ENCODE data around the gene BRD1.

The BRD1 gene

DNA sequence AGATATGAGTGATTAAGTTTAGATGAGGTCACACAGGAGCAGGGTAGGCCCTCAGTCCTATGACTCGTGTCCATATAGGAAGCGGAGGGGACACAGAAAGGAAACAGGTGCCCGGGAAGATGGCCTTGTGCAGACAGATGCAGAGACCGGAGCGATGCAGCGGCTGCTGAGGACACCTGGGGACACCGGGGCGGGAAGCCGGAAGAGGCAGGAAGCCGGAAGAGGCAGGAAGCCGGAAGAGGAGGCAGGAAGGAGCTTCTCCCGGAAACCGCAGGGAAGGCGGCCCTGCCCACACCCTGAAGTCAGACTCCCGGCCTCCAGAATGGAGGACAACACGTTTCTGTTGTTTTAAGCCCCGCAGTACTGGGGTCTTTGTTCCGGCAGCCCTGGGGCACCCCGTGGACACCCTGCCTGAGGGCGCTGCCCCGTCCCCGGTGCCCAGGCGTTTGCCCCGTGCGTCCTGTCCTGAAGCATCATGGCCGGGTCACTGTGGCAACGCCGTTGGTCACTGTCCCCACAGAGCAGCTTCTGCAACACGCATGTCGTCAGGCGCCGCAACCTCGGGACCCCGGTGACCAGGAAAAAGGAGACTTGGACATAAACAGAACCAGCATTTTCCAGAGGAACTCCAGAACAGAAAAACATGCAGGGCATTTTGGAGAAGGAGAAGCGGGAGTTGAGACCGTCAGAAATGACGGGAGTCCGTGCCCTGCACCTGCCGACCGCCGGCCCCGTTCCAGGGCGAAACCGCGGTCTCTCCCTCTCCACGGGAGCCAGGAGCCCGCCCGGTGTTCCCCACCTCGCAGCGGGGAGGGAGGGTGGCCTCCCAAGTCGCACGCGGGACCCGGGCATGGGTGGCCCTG lies 103.4 kb downstream of the BRD1 start:
- DNase-seq (ENCODE audit: low spot score in 2 of 2) (no peak), ATAC-seq (replicated peaks; ENCODE audit: extremely low read depth, poor library complexity, severe bottlenecking) (no peak)
- peak overlapping the region; percentile 97 for H3K27ac Mint-ChIP-seq (ENCODE audit: low read depth)
- peaks cover 8% of the 10 kb centered on the region for H3K36me3 Mint-ChIP-seq (ENCODE audit: insufficient read depth)
- peaks cover 22% of the 10 kb centered on the region for H3K27me3 Mint-ChIP-seq
- no peaks in the 10 kb centered on the region for H3K9me3 Mint-ChIP-seq
- H3K4me3 Mint-ChIP-seq = peak overlapping the region; percentile 98
- H3K4me1 Mint-ChIP-seq = peaks cover 10% of the 10 kb centered on the region

DNA sequence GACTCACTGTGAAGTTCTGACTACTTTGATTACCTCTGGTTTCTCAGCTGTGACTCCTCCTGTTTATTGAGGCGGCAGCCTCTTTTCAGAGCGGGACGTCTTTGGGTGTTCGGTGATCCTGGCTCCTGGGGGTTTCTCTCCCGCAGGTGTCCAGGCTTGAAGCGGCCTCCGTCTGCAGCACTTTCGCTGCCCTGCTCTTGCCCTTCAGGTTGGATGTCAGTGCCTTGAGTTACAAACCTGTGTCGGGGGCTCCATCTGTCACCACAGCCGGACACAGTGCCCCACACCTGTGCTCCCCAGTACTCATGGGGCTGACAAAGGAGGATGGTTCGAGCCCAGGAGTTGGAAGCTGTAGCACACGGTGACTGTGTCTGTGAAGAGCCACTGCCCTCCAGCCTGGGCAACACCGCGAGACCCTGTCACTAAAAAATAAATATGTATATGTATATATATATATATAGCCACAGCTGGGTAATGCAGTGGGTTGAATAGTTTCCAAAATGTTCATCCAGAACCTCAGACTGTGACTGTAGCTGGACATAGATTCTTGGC lies 104.1 kb downstream of the BRD1 start:
- Mint-ChIP-seq H3K27me3 (peaks cover 15% of the 10 kb centered on the region), H3K4me3 (peak overlapping the region; percentile 98), H3K4me1 (peaks cover 10% of the 10 kb centered on the region), H3K36me3 (ENCODE audit: insufficient read depth) (peaks cover 8% of the 10 kb centered on the region), H3K27ac (ENCODE audit: low read depth) (peak overlapping the region; percentile 97), H3K9me3 (no peaks in the 10 kb centered on the region)
- DNase-seq (ENCODE audit: low spot score in 2 of 2) (no peak), ATAC-seq (replicated peaks; ENCODE audit: extremely low read depth, poor library complexity, severe bottlenecking) (no peak)

All from central memory CD8-positive, alpha-beta T cell (primary cell).